ENCODE results near the gene DOLPP1. TPM values are rescaled to one million over a fixed set of nuclear protein-coding genes. Genes with fewer than 3 reads are reported as not detected.

Gene DOLPP1
- total RNA-seq, 4 donors from 2014 or later = 15.7 to 52.4 (median 38.2) TPM

- H3K4me1 ChIP-seq = no peaks in the 10 kb centered on the region
- H3K9me3 ChIP-seq = no peaks in the 10 kb centered on the region
- no peak for DNase-seq
- in situ Hi-C loops (cut with MboI; ENCODE audit: low pct_ligation_motif_present in 1 of 4, low pct_unique_long_range_greater_than_20kb in 1 of 4, low sequenced_read_pairs in 3 of 4) (no loop called here), intact Hi-C loops (cut with DNase I; ENCODE audit: low total_unique reads) (no loop called here)
- 92% methylated on average over 37 of the region's 37 CpGs; no CpG with 5 or more reads in 1 of the 2 donors for WGBS, 2 donors (ENCODE audit: low coverage in 1 of 2)
- no peak overlapping the region for H3K4me3 ChIP-seq
- H3K27ac ChIP-seq = no peak overlapping the region
- H3K36me3 ChIP-seq = peaks cover 0 to 70% (median 34%) of the 10 kb centered on the region in 4 donors
- H3K27me3 ChIP-seq = no peaks in the 10 kb centered on the region
- no peak for TF ChIP-seq EP300 (IDR thresholded peaks at IDR 0.05; ENCODE audit: low read depth)
- TF ChIP-seq CTCF (IDR thresholded peaks at IDR 0.05) = no peak
- TF ChIP-seq POLR2AphosphoS5 (IDR thresholded peaks at IDR 0.05) = no peak
- TF ChIP-seq POLR2A (IDR thresholded peaks at IDR 0.05) = no peak
Measured at GRCh38 chr9:129059796-129060785, 20.8 kb upstream of the DOLPP1 start.

DNA sequence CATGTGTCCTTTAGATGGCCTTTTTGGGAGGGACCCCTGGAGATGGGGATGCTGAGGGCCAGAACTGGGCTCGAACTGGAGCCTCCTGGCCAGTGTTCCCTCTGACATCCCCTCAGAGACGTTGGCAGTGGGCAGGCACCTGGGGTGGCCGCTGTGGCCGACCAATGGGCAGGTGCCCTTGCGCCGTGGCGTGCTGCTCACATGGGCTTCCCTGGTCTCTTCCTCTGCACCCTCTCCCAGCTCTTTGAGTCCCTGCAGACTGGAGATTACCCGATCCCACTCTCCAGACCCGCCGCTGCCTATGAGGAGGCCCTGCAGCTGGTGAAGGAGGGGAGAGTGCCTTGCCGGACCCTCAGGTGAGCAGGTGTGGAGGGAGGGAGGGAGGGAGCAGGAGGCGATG is 19.9 kb upstream of the DOLPP1 start:
- no peaks in the 10 kb centered on the region for H3K4me1 ChIP-seq
- in situ Hi-C loops (cut with MboI; ENCODE audit: low pct_ligation_motif_present in 1 of 4, low pct_unique_long_range_greater_than_20kb in 1 of 4, low sequenced_read_pairs in 3 of 4) = no loop called here
- TF ChIP-seq POLR2A (IDR thresholded peaks at IDR 0.05) (no peak), EP300 (IDR thresholded peaks at IDR 0.05; ENCODE audit: low read depth) (no peak), CTCF (IDR thresholded peaks at IDR 0.05) (no peak), POLR2AphosphoS5 (IDR thresholded peaks at IDR 0.05) (no peak)
- H3K36me3 ChIP-seq = peaks cover 0 to 69% (median 34%) of the 10 kb centered on the region in 4 donors
- DNase-seq = no peak
- H3K27me3 ChIP-seq = no peaks in the 10 kb centered on the region
- no peaks in the 10 kb centered on the region for H3K9me3 ChIP-seq
- 83 to 93% methylated on average over 1 to 12 of the region's 12 CpGs for WGBS, 2 donors (ENCODE audit: low coverage in 1 of 2)
- no peak overlapping the region for H3K4me3 ChIP-seq
- intact Hi-C loops (cut with DNase I; ENCODE audit: low total_unique reads) = no loop called here
- no peak overlapping the region for H3K27ac ChIP-seq

DNA sequence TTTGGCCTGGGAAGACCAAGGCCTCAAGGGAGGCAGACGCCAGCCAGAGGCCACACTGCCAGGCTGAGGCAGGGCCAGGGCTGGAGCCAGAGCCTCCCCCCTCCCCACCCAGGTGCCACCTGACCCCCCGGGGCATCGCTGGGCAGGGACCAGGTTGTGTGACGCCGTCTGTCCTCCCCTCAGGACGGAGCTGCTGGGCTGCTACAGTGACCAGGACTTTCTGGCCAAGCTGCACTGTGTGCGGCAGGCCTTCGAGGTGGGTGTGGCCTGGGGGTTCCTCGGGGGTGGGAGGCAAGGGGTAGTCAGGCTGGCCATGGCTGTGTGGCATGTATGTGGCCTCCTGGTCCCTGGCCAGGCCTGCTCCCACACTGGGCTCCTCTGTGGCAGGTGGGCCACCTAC is 17.9 kb upstream of the DOLPP1 start:
- no peak for TF ChIP-seq POLR2AphosphoS5 (IDR thresholded peaks at IDR 0.05)
- no peak for TF ChIP-seq EP300 (IDR thresholded peaks at IDR 0.05; ENCODE audit: low read depth)
- no peak for TF ChIP-seq CTCF (IDR thresholded peaks at IDR 0.05)
- no peak for TF ChIP-seq POLR2A (IDR thresholded peaks at IDR 0.05)
- H3K4me1 ChIP-seq = no peaks in the 10 kb centered on the region
- H3K27ac ChIP-seq = no peak overlapping the region
- no peaks in the 10 kb centered on the region for H3K27me3 ChIP-seq
- H3K4me3 ChIP-seq = no peak overlapping the region
- intact Hi-C loops (cut with DNase I; ENCODE audit: low total_unique reads) = no loop called here
- WGBS, 2 donors (ENCODE audit: low coverage in 1 of 2) = 83% methylated on average over 3 of the region's 9 CpGs; no CpG with 5 or more reads in 1 of the 2 donors
- DNase-seq = no peak
- H3K36me3 ChIP-seq = peaks cover 0 to 69% (median 28%) of the 10 kb centered on the region in 4 donors
- in situ Hi-C loops (cut with MboI; ENCODE audit: low pct_ligation_motif_present in 1 of 4, low pct_unique_long_range_greater_than_20kb in 1 of 4, low sequenced_read_pairs in 3 of 4) = no loop called here
- H3K9me3 ChIP-seq = no peaks in the 10 kb centered on the region

DNA sequence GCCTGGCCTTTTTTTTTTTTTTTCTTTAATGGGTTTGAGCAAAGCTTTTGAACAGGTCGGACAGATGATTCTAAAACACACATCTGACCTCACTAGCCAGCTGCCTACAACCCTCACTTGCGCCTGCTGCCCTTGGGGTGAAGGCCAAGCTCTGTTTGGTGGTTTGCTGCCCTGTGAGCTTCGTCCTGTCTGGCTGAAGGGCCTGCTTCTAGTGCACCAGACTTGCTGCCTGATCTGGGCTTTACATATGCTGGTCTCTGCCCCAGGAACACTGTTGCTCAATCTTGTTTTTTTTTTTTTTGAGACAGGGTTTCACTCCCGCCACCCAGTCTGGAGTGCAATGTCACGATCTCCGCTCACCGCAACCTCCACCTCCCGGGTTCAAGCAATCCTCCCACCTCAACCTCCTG is 16.4 kb upstream of the DOLPP1 start:
- Histone ChIP-seq H3K4me1 (peaks cover 0 to under 1% (median under 1%) of the 10 kb centered on the region in 4 donors), H3K9me3 (no peaks in the 10 kb centered on the region), H3K36me3 (peaks cover 0 to 72% (median 29%) of the 10 kb centered on the region in 4 donors), H3K27ac (no peak overlapping the region), H3K4me3 (no peak overlapping the region), H3K27me3 (no peaks in the 10 kb centered on the region)
- TF ChIP-seq CTCF (IDR thresholded peaks at IDR 0.05) (no peak), POLR2A (IDR thresholded peaks at IDR 0.05) (no peak)
- intact Hi-C loops (cut with DNase I; ENCODE audit: low total_unique reads) (no loop called here), in situ Hi-C loops (cut with MboI; ENCODE audit: low pct_ligation_motif_present in 1 of 4, low pct_unique_long_range_greater_than_20kb in 1 of 4, low sequenced_read_pairs in 3 of 4) (no loop called here)
- DNase-seq = no peak
- 91 to 100% methylated on average over 2 to 7 of the region's 8 CpGs for WGBS, 2 donors (ENCODE audit: low coverage in 1 of 2)

Data from transverse colon (tissue), 4 donors.